ENCODE data around the gene MAP2K3.

Gene MAP2K3

DNA sequence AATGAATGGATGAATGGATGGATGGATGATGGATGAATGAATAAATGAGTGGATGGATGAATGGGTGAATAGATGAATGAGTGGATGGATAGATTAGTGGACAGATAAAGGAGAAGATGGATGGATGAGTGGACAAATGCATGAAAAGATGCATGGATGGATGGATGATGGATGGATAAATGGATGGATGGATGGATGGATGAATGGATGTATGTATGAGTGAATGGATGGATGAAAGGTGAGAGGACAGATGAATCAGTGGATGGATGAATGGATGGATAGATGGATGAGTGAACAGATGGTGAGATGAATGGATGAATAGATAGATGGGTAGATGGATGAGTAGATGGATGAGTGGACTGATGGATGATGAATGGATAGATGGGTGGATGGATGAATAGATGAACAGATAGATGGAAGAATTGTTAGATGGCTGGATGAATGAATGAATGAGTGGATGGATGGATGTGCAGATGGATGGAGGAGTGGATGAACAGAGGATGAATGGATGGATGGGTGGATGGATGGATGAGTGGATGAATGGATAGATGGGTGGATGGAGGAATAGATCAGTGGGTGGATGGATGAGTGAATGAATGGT, 77.9 kb downstream of the MAP2K3 start:
- no peak overlapping the region for H3K4me3 ChIP-seq (ENCODE audit: control insufficient read depth, low read depth, low read length)
- TF ChIP-seq, protein P1, sequence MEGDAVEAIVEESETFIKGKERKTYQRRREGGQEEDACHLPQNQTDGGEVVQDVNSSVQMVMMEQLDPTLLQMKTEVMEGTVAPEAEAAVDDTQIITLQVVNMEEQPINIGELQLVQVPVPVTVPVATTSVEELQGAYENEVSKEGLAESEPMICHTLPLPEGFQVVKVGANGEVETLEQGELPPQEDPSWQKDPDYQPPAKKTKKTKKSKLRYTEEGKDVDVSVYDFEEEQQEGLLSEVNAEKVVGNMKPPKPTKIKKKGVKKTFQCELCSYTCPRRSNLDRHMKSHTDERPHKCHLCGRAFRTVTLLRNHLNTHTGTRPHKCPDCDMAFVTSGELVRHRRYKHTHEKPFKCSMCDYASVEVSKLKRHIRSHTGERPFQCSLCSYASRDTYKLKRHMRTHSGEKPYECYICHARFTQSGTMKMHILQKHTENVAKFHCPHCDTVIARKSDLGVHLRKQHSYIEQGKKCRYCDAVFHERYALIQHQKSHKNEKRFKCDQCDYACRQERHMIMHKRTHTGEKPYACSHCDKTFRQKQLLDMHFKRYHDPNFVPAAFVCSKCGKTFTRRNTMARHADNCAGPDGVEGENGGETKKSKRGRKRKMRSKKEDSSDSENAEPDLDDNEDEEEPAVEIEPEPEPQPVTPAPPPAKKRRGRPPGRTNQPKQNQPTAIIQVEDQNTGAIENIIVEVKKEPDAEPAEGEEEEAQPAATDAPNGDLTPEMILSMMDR (conservative IDR thresholded peaks at IDR 0.05; ENCODE audit: control insufficient read depth, insufficient read depth, low read depth, low read length): no peak
- no peak for DNase-seq (ENCODE audit: low read depth)

- no peak for DNase-seq (ENCODE audit: low read depth)
- H3K4me3 ChIP-seq (ENCODE audit: control insufficient read depth, low read depth, low read length): no peak overlapping the region
- TF ChIP-seq, protein P1 (conservative IDR thresholded peaks at IDR 0.05; ENCODE audit: control insufficient read depth, insufficient read depth, low read depth, low read length): no peak
These were observed 79.5 kb downstream of the MAP2K3 start for GRCh38 chr17:21363776-21364642.

All from fibroblast of mammary gland (primary cell).